ENCODE measurements around the gene SAP30.

DNA sequence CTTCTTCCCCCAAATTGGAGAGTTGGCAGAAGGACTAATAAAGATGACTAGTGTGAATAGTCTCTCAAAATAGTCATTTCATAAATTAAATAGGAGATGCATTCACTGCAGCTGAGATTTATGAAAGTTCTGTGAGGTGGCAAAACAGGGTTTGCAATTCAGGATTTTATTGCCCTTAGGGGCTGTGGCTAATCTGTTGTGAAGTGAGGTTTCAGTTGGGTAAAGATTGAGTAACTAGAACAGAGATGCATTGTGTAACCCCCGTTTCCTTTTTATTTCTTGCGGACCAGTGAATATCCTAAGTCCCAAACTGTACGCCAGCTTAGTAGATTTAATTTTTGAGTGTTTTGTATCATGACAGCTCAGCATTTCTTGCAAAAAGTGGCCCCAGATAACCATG, 44.3 kb downstream of the SAP30 start:
- TF ChIP-seq MXI1 (IDR thresholded peaks at IDR 0.05; ENCODE audit: borderline replicate concordance, low read depth, low read length) (no peak), CEBPB (IDR thresholded peaks at IDR 0.05; ENCODE audit: low read depth, low read length) (no peak), MAFK (IDR thresholded peaks at IDR 0.05; ENCODE audit: low read depth, low read length) (no peak), FOS (IDR thresholded peaks at IDR 0.05; ENCODE audit: low read depth, low read length) (no peak)
- TF ChIP-seq, protein P1, sequence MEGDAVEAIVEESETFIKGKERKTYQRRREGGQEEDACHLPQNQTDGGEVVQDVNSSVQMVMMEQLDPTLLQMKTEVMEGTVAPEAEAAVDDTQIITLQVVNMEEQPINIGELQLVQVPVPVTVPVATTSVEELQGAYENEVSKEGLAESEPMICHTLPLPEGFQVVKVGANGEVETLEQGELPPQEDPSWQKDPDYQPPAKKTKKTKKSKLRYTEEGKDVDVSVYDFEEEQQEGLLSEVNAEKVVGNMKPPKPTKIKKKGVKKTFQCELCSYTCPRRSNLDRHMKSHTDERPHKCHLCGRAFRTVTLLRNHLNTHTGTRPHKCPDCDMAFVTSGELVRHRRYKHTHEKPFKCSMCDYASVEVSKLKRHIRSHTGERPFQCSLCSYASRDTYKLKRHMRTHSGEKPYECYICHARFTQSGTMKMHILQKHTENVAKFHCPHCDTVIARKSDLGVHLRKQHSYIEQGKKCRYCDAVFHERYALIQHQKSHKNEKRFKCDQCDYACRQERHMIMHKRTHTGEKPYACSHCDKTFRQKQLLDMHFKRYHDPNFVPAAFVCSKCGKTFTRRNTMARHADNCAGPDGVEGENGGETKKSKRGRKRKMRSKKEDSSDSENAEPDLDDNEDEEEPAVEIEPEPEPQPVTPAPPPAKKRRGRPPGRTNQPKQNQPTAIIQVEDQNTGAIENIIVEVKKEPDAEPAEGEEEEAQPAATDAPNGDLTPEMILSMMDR (conservative IDR thresholded peaks at IDR 0.05; ENCODE audit: low read depth, low read length): no peak
